ENCODE results near the gene IL1RAPL1.

Gene IL1RAPL1

DNA sequence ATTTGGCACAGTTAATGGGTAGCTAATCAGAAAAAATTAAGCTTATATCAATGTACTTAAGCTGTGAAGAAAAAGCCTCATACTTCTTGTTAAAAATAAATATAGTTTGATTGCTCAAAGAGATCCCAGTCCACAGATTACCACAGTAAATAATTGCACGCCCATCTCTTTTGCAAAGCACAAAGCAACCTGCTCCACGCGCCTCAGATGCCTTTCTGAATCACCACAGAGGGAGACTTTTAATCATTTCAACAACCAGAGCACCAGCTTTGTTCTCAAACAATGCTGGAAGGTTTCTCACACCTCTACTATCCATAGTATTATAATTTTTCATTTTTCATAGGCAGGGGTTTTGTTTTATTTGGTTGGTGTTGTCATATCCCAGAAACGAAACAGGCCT lies 1289.5 kb downstream of the IL1RAPL1 start:
- Histone ChIP-seq H3K27ac (no peak overlapping the region), H3K4me1 (peaks cover 10 to 22% (median 11%) of the 10 kb centered on the region in 10 experiments), H4K20me1 (no peaks in the 10 kb centered on the region), H3K36me3 (no peaks in the 10 kb centered on the region), H3K4me3 (no peak overlapping the region), H3K9ac (no peak overlapping the region), H3K27me3 (no peaks in the 10 kb centered on the region), H3K4me2 (no peak overlapping the region), H3K9me3 (replicated peaks in 1 of 11) (peaks cover 3 to 16% (median 8%) of the 10 kb centered on the region in 11 experiments; a peak in 15 of 22 replicates)
- TF ChIP-seq Cebpa-rat (IDR thresholded peaks at IDR 0.05) = no peak

DNA sequence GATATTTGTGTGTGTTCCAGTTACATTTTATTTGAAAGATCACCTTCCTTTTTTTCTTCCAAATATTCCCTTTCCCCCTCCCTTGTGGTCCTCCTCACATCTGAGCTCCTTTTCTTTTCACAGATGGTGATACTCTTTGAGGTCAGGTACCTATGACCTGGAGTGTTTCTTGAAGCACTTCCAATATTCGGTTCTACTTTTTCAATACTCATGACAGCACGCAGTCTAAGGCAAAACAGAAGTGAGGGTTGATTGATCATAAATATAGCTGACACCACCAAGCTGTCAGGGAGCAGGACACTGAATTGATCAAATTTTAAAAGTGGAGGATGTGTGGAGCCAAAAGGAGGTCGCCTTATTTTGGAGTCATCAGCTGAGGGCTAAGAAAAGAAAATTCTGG lies 1293.7 kb downstream of the IL1RAPL1 start:
- Histone ChIP-seq H3K4me3 (no peak overlapping the region), H3K36me3 (no peaks in the 10 kb centered on the region), H3K4me2 (peak overlapping the region in 3 of 11 experiments; percentile 14 to 53 (median 29); a peak in 4 of 22 replicates), H4K20me1 (no peaks in the 10 kb centered on the region), H3K27me3 (no peaks in the 10 kb centered on the region), H3K9ac (no peak overlapping the region), H3K4me1 (peaks cover 0 to 15% (median 0%) of the 10 kb centered on the region in 10 experiments; a peak in 6 of 20 replicates), H3K9me3 (replicated peaks in 1 of 11) (no peaks in the 10 kb centered on the region), H3K27ac (no peak overlapping the region)
- no peak for TF ChIP-seq Cebpa-rat (IDR thresholded peaks at IDR 0.05)

DNA sequence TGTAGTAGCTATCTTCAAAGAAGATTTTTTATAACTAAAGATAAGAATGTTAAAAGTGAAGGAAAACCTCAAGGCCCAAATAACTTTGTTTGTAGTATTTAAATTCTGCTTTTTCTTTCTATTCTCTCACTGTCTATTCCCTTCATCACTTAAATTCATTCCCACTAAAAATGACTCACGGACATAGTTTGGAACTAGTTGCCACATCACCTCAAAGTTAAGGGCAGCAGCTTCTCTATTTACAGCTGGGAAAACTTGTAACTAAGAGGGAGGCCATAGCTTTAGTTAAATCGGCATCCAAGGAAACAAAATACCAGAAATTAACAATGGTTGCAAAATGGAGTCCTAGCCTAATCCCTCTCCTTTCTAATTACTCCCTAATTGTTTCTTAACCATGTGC lies 1302.8 kb downstream of the IL1RAPL1 start:
- TF ChIP-seq Cebpa-rat (IDR thresholded peaks at IDR 0.05) = no peak
- H4K20me1 ChIP-seq = no peaks in the 10 kb centered on the region
- no peak overlapping the region for H3K9ac ChIP-seq
- H3K4me3 ChIP-seq = no peak overlapping the region
- H3K36me3 ChIP-seq = no peaks in the 10 kb centered on the region
- no peaks in the 10 kb centered on the region; a peak in 1 of 20 replicates for H3K4me1 ChIP-seq
- no peaks in the 10 kb centered on the region for H3K9me3 ChIP-seq (replicated peaks in 1 of 11)
- H3K27ac ChIP-seq = no peak overlapping the region
- H3K27me3 ChIP-seq = no peaks in the 10 kb centered on the region
- no peak overlapping the region for H3K4me2 ChIP-seq

DNA sequence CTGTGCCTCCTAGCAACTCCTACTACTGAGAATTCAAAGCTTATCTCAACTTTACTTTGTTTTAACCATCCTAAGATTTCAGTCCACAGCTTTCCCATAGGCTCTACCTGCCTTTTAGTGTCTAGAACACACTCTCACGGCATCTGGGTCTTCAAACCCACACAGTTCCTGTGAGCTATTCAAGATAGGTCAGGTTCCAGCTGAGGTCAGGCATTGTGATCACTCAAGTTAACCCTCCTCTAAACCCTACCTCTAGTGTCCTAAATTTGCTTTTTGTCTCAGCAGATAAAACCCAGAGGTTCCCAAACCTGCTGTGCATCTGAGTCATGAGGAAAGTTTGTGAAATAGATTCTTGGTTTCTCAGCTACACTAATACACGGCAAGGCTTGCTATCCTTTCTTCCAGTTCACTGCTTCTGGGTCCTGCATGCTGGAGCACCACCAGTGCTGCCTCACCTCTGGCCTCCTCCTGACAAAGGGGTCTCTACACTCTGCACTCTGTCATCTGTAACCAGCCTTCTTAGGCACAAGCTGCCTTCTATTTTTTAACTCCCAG lies 1303.5 kb downstream of the IL1RAPL1 start:
- no peak overlapping the region for H3K4me3 ChIP-seq
- no peaks in the 10 kb centered on the region; a peak in 1 of 20 replicates for H3K4me1 ChIP-seq
- H3K36me3 ChIP-seq = no peaks in the 10 kb centered on the region
- no peak overlapping the region for H3K9ac ChIP-seq
- no peaks in the 10 kb centered on the region for H3K9me3 ChIP-seq (replicated peaks in 1 of 11)
- no peaks in the 10 kb centered on the region for H3K27me3 ChIP-seq
- H4K20me1 ChIP-seq = no peaks in the 10 kb centered on the region
- no peak overlapping the region for H3K27ac ChIP-seq
- TF ChIP-seq Cebpa-rat (IDR thresholded peaks at IDR 0.05) = no peak
- no peak overlapping the region for H3K4me2 ChIP-seq

DNA sequence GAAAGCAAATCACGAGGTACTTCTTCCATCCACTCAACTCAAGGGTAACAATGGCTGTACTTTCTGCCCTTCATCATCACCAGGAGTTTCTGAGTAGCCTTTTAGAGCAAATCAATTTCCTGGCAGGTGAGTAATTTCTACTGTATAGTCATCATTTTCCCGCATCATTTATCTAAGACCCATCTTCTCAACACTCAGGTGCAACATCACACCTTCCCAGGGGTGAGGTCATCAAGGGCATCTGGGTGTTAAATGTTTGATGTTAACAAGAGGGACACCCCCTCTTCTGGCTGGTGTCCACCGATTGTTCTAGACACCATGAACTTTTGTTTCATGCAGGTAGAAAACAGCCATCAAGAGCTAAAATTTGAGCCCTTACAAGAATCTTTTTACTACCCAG lies 1314.8 kb downstream of the IL1RAPL1 start:
- H3K4me1 ChIP-seq = no peaks in the 10 kb centered on the region
- H4K20me1 ChIP-seq = no peaks in the 10 kb centered on the region
- H3K9ac ChIP-seq = no peak overlapping the region
- no peak for TF ChIP-seq Cebpa-rat (IDR thresholded peaks at IDR 0.05)
- H3K9me3 ChIP-seq (replicated peaks in 1 of 11) = no peaks in the 10 kb centered on the region
- no peak overlapping the region for H3K4me2 ChIP-seq
- H3K36me3 ChIP-seq = no peaks in the 10 kb centered on the region
- no peaks in the 10 kb centered on the region for H3K27me3 ChIP-seq
- H3K27ac ChIP-seq = no peak overlapping the region
- no peak overlapping the region for H3K4me3 ChIP-seq

DNA sequence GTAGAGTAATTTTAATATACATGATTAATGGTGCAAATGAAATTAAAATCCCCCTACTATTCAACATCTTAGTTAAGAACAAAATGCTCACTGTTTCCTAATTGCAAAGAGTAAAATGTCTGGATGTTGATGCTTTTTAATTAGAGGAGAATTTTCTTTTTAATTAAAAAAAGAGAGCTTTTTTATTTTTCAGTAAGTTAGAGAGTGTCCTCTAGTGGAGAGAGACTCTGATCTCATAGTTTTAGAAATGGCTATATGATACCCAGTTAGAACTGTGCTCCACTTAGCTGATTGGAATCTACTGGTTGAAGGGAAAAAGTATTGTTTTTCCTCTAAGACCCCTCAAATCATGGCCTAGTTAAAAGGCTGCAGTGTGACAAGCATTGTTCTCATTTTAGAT lies 1316.1 kb downstream of the IL1RAPL1 start:
- no peak overlapping the region for H3K4me2 ChIP-seq
- TF ChIP-seq Cebpa-rat (IDR thresholded peaks at IDR 0.05) = no peak
- no peak overlapping the region for H3K9ac ChIP-seq
- no peaks in the 10 kb centered on the region for H3K36me3 ChIP-seq
- H3K27me3 ChIP-seq = no peaks in the 10 kb centered on the region
- no peaks in the 10 kb centered on the region for H3K9me3 ChIP-seq (replicated peaks in 1 of 11)
- H3K27ac ChIP-seq = no peak overlapping the region
- no peaks in the 10 kb centered on the region for H3K4me1 ChIP-seq
- no peaks in the 10 kb centered on the region for H4K20me1 ChIP-seq
- H3K4me3 ChIP-seq = no peak overlapping the region

DNA sequence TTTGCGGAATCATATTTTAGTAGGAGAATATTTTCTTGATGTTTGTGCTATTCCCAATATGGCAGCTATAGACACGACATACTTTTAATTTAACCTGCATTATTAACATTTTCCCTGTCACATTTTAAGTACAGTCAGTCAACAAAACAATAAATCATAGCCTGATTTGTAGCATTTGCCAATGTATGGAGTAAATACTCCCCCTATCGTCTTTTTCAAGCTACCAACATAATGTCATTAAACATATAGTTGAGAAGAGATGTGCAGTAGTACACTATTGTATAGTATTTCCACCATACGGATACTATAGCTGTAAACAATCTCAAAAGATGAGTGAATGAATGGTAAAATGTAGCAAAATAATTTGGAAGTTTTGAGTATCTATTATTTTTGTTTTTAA lies 1324.4 kb downstream of the IL1RAPL1 start:
- H4K20me1 ChIP-seq = no peaks in the 10 kb centered on the region
- H3K9ac ChIP-seq = no peak overlapping the region
- H3K27ac ChIP-seq = no peak overlapping the region

DNA sequence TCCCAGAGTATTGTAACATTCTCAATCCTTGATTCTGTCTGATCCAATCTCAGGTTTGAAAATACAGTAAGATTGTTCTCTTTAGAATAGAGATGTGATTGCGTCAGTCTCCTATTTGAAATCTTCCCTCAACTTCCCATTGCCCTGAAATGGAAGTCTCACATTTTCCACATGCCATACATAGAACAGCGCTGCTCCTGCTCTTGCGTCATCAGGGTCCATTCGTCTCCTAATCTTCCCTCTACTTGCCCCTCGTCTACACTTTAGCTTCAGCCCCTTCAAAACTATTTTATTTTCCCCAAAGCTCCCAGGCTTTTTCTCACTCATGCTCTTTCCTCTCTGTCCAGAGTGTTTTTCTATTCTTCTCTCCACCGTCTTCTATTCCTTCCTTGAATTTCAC lies 1326.4 kb downstream of the IL1RAPL1 start:
- Histone ChIP-seq H3K4me3 (no peak overlapping the region), H3K9me3 (replicated peaks in 1 of 11) (0 out of 22 replicates have a peak, but pooled peaks cover 0 to 5% (median 0%) of the 10 kb centered on the region in 11 experiments), H3K36me3 (no peaks in the 10 kb centered on the region), H3K4me2 (no peak overlapping the region), H3K27ac (no peak overlapping the region), H3K4me1 (no peaks in the 10 kb centered on the region), H4K20me1 (no peaks in the 10 kb centered on the region), H3K9ac (no peak overlapping the region), H3K27me3 (no peaks in the 10 kb centered on the region)
- TF ChIP-seq Cebpa-rat (IDR thresholded peaks at IDR 0.05) = peak in 5 of 11 experiments; percentile 10 to 65 (median 33); a peak in 4 of 22 replicates

More for the DNA sequence above, 1324.4 kb downstream of the IL1RAPL1 start:
- no peak overlapping the region for H3K4me2 ChIP-seq
- TF ChIP-seq Cebpa-rat (IDR thresholded peaks at IDR 0.05) = no peak
- H3K4me3 ChIP-seq = no peak overlapping the region
- no peaks in the 10 kb centered on the region for H3K4me1 ChIP-seq
- no peaks in the 10 kb centered on the region for H3K36me3 ChIP-seq
- no peaks in the 10 kb centered on the region for H3K27me3 ChIP-seq
- H3K9me3 ChIP-seq (replicated peaks in 1 of 11) = 0 out of 22 replicates have a peak, but pooled peaks cover 0 to 5% (median 0%) of the 10 kb centered on the region in 11 experiments

DNA sequence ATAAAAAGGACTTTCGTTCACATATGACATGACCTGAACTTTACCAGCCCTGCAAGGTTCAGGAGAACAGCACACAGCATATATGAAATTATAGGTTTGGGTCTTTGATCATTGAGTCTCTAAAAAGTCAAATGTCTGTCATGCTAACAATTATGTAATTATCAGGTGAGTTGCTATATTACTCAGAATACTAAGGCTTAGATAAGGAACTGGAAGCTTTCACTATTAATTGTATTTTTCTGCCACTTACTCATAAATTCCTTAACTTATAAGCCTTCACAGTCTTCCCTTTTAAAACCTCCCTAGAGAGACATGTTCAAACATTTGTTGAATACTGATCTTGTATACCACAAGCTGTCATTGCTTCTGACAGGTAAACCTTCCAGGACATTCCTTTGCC lies 1335.4 kb downstream of the IL1RAPL1 start:
- Histone ChIP-seq H3K4me1 (no peaks in the 10 kb centered on the region), H3K9me3 (replicated peaks in 1 of 11) (no peaks in the 10 kb centered on the region), H3K9ac (no peak overlapping the region), H3K4me3 (no peak overlapping the region), H3K27me3 (no peaks in the 10 kb centered on the region), H3K4me2 (no peak overlapping the region), H4K20me1 (no peaks in the 10 kb centered on the region), H3K27ac (no peak overlapping the region), H3K36me3 (no peaks in the 10 kb centered on the region)
- TF ChIP-seq Cebpa-rat (IDR thresholded peaks at IDR 0.05) = no peak

DNA sequence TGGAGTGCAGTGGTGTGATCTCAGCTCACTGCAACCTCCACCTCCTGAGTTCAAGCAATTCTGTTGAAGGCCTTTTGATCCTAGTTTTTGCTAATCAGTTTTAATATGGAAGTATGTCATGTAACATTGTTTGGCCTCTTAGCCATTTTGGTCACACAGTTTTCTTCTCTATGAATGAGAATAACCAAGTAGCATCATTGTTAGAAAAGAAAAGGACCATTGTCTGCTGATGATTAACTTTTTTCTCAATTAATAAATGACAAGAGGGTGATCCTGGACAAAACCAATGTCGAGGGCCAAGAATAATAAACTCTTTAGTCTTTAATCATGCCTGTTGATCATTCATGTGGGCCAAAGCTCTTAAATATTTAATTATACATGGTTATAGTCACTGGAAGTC lies 1338.8 kb downstream of the IL1RAPL1 start:
- TF ChIP-seq Cebpa-rat (IDR thresholded peaks at IDR 0.05) = no peak
- Histone ChIP-seq H3K27ac (no peak overlapping the region), H3K36me3 (no peaks in the 10 kb centered on the region), H3K4me2 (no peak overlapping the region), H3K9me3 (replicated peaks in 1 of 11) (no peaks in the 10 kb centered on the region), H4K20me1 (no peaks in the 10 kb centered on the region), H3K4me3 (no peak overlapping the region), H3K9ac (no peak overlapping the region), H3K4me1 (no peaks in the 10 kb centered on the region), H3K27me3 (no peaks in the 10 kb centered on the region)
